Breast epithelium (tissue), 3 donors: ENCODE results near the gene HARS2.

Experiments
- POLR2AphosphoS5 ChIP-seq, 3 donors: sonication (generic); formaldehyde crosslinking; IDR thresholded peaks; one replicate each; pipeline ENCODE4 v1.6.1; 2017; ENCODE audit warnings: antibody characterized with exemption in 3 of 3
- TF ChIP-seq, protein P1 (sequence below), 3 donors: fragments of 450-650 bp; IDR thresholded peaks; one replicate each; pipeline ENCODE4 v1.5.1; 2016 to 2017; ENCODE audit warnings: antibody characterized with exemption in 3 of 3, mild to moderate bottlenecking in 3 of 3, moderate library complexity in 3 of 3

DNA sequence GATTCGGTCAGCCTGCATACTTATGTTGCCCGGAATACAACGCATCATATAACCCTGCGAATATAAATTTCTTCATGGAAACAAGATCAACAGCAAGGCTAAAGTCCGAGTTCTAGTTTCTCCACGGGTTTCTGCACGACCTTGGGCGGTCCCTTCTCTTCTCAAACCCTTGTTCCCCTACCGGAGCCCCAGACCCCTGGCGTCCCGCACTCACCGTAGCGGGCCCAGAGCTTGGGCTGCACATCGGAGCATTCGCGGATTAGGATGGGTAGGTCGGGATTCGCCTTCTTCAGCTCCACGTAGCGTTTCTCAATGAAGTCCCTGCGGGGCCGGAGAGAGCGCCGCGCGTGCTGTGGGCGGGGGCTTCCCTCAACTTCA is 44.2 kb upstream of the HARS2 start:
- TF ChIP-seq, protein P1, sequence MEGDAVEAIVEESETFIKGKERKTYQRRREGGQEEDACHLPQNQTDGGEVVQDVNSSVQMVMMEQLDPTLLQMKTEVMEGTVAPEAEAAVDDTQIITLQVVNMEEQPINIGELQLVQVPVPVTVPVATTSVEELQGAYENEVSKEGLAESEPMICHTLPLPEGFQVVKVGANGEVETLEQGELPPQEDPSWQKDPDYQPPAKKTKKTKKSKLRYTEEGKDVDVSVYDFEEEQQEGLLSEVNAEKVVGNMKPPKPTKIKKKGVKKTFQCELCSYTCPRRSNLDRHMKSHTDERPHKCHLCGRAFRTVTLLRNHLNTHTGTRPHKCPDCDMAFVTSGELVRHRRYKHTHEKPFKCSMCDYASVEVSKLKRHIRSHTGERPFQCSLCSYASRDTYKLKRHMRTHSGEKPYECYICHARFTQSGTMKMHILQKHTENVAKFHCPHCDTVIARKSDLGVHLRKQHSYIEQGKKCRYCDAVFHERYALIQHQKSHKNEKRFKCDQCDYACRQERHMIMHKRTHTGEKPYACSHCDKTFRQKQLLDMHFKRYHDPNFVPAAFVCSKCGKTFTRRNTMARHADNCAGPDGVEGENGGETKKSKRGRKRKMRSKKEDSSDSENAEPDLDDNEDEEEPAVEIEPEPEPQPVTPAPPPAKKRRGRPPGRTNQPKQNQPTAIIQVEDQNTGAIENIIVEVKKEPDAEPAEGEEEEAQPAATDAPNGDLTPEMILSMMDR (IDR thresholded peaks at IDR 0.05) = no peak
- no peak for TF ChIP-seq POLR2AphosphoS5 (IDR thresholded peaks at IDR 0.05)
